HS-27A (cell line): Measurements from ENCODE around the gene SUGCT.
A peak's percentile ranks its signal among the peaks of the same experiment; 100 is the strongest.

Source experiments
- DNase-seq: peaks from one replicate; pipeline ENCODE4 v3.0.0-alpha.2; 2012; ENCODE audit warnings: low read depth, missing footprints

The SUGCT gene

GRCh38 chr7:40828686-40829600 lies 694.1 kb downstream of the SUGCT start:
- DNase-seq = no peak

DNA sequence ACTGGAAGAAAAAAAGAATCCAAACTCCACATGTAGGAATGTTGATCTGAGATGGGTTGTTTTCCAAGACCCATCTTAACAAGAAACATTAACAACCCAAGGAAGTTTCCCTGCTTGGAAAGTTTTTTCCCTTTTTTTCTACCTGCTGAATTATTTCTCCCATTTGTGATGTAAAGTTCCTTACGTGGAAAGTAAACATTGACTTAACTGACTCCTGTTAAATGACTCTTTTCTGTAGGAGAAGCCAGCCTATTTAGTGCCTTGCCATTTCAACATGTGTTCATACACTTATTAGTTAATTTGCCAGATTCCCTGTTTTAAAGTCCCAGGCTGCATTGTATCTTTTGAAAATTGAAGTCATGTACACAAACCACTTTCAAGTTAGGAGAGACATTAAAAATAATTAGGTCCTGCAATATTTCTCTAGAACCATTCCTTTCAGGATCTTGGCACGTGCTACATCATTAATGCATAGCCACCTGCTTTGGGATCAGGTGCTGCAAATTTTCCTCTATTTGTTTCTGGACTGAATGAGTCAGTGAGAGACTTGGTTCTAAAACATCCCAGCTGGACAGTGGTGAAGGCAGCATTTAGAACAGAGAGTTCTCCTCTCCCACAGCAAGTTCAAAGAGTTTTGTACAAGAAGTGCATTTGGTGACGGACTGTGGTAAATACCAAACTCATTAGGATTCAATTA lies 698.5 kb downstream of the SUGCT start:
- DNase-seq = no peak

GRCh38 chr7:40833888-40834234 lies 699.1 kb downstream of the SUGCT start:
- no peak for DNase-seq

GRCh38 chr7:40836218-40836617 lies 701.4 kb downstream of the SUGCT start:
- no peak for DNase-seq

- DNase-seq = peak; percentile 52
Observed at GRCh38 chr7:40839881-40840280, 705.1 kb downstream of the SUGCT start.

GRCh38 chr7:40840990-40841389 lies 706.2 kb downstream of the SUGCT start:
- no peak for DNase-seq

- no peak for DNase-seq
Observed at GRCh38 chr7:40842641-40843040, 707.8 kb downstream of the SUGCT start.

DNA sequence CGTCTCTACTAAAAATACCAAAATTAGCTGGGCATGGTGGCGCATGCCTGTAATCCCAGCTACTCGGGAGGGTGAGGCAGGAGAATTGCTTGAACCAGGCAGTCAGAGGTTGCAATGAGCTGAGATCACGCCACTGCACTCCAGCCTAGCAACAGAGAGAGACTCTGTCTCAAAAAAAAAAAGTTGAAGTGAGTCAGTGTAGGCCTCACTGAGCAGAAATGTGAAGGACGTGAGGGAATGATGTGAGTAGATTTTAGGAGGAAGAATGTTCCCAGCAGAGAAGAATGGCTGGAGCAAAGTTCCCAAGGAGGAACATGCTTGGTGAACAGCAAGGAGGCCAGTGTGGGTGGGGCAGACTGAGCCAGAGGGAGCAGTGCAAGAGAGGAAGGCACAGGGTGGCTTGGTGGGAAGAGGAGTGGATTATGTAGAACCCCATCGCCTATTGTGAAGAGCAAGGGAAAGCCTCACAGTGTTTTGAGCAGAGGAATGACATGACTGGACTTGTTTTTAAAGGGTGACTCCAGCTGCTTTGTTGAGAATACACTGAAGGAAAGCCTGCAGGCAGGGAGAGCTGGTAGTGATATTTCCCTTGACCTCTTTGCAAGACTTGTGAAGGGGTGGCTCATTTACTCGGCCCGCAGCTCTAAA lies 708.7 kb downstream of the SUGCT start:
- DNase-seq = no peak

DNA sequence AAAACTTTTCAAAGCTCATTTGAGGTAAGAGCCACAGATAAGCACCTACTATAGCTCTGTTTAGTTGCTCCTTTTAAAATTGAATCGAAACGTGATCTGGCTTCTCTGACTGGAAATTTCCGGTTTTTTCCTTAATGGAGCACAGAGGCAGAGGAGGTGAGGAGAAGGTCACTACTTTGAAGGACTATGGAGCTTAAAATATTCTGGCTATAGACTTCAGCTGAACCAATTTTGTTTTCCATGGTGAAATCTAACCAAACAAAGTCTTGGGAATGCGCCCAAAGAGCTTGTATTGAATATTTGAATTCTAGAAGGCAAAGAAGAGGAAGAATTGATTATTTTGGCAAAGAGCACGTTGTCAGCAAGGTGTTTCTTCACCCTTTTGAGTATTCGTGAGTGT lies 711.1 kb downstream of the SUGCT start:
- DNase-seq = no peak

DNA sequence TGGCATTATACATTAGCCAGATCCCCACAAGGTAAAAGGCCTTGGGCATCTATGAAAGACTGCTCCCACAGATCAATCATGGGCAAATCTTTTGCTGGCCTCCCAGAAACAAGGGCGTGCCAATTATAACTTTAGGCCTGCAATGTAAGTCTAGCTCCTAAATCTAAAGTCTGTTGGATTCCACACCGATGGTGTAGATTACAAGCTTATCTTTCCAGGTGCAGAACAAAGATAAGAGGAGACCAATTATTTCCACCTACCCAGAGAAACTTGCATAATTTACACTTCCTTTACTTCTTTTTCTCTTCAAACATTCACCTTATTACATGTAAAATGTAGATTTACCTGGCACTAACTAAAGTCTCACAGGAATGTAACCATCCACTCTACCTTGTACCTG lies 713.1 kb downstream of the SUGCT start:
- no peak for DNase-seq

- DNase-seq = no peak
Observed at GRCh38 chr7:40848541-40849221, 713.9 kb downstream of the SUGCT start.

- DNase-seq = no peak
Observed at GRCh38 chr7:40850017-40850416, 715.2 kb downstream of the SUGCT start.

- DNase-seq = no peak
Observed at GRCh38 chr7:40851001-40851400, 716.2 kb downstream of the SUGCT start.

- DNase-seq = no peak
Observed at GRCh38 chr7:40859076-40859475, 724.3 kb downstream of the SUGCT start.

DNA sequence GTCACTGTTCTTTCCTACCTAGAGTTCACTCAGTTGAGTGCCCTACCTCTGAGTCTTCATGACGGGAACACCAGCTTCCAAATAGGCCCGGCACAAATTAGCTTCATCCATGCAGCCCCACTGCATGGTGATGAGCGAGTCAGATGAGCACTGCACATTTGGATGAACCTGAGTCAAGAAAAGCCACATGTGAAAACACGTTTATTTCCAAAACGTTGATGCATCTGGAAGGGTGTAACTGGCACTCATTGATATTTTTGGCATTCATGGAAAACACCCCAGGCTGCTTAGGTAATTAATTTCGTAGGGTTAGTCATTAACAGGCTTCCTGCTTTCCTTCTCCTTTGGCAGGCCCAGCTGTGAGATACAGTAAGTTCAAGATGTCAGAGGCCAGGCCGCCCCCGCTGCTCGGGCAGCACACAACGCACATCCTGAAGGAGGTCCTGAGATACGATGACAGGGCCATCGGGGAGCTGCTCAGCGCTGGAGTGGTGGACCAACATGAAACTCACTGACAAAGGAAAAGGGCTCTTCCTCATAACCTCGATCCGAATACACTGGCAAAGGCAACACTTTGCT lies 725.2 kb downstream of the SUGCT start:
- no peak for DNase-seq

DNA sequence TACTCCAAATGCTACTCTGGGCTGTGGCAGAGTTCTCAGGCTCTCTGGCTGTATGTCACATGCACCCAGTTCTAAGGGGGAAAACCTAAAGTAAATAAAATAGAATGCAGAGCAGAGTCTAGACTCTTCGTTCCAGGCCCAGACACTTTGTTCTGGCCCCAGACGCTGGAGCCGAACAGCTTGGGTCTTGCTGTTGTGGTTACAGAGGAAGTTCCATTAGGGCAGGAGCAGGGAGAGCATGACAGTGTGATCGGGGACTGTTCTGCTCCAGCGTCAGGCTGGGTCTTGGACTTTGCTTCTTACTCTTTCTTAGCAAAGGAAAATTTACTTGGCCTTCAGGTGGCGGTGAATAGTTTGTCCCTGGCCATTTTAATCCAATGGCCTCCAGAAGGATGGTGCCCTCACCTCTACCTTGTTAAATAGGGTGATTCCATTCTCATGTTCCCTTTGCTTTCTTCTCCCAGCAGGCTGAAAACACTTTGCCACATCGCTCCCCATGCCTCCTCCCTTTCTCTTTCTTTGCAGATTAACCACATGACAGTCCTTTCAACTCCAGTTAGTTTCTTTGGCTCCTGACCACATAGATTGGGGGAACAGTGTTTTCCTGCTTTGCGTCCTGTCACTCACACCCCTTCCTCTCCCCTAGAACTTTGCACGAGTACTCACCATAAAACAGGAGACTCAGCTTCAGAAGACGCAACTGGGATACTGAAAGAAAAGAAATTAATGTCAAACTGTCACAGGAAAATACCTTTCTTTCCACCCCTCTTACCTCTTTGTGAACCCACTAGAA lies 730.8 kb downstream of the SUGCT start:
- no peak for DNase-seq

- no peak for DNase-seq
Observed at GRCh38 chr7:40866601-40867000, 731.8 kb downstream of the SUGCT start.

DNA sequence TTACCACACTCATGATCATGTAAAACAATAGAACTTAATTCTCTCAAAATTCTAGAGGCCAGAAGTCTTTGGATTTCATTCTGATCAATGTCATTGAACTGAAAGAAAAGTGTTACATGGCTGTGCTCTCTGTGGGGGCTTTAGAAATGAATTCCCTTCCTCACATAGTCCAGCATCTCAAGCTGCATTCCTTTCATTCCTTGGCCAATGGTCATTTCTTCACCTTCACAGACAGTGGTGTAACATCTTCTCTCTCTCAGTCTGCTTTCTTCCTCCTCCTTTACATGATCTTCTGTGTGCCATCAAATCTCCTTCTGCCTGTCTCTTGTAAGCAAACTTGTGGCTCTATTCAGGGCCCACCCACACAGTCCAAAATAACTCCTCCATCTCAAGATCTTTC lies 735.3 kb downstream of the SUGCT start:
- DNase-seq = no peak

DNA sequence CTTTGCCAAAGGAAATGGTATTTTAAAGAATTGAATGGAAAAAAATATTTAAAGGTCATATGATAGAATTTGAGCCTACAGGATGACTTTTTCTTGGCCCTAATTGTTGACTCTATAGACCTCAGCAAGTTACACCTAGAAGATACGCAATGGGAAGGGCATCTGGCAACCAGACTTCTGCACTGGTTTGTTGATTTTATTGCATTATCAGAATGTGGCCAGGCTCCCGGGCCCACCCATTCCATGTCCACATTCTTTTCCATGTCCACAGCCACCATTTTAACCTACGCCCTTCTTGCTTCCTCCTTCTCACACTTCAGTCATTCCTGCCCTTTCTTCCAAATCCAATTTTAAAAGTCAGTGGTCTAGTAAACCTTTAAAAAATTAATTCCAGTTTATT lies 738.4 kb downstream of the SUGCT start:
- no peak for DNase-seq

- DNase-seq = no peak
Observed at GRCh38 chr7:40874756-40875155, 740.0 kb downstream of the SUGCT start.

DNA sequence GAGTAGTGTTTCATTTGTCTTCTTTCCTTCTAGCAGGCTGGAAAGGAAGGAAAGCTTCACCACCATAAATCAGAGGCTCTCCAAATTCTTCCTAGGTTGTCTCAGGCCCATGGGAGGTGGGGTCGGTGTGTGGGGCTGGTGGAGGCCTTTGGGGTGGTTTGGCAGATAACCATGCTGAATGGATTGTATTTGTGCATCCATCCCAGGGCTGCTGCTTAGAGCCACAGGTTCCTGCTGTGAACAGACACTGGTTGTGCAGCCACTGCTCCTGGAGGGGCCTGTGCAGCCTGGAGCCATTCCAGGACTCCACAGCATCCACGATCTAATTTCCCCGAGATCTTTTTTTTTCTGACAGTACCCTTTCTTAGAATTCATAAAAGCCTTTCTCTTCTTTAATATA lies 741.8 kb downstream of the SUGCT start:
- no peak for DNase-seq
